B cell (primary cell): ENCODE measurements around the gene UFSP1. TPM values are rescaled to one million over a fixed set of nuclear protein-coding genes. Genes with fewer than 3 reads are reported as not detected.
"Not testable (repeated sequence)": the region's sequence is repeated elsewhere in the genome, so short reads cannot be mapped to it uniquely, and the experiment has no call there.

Experiments
- ATAC-seq: fragments of 200-7000 bp; cut with Tn5 transposase; one replicate; pipeline ENCODE4 v1.10.0; 2021; ENCODE audit warnings: low read depth, mild to moderate bottlenecking, moderate number of reproducible peaks, moderate library complexity
- CTCF ChIA-PET: fragments of 350-600 bp; sonication (Branson Sonifier 250); formaldehyde crosslinking; loops from one replicate; lab custom pipeline; 2021; ENCODE audit warnings: antibody characterized with exemption, inconsistent platforms; lab: Charles Lee
- POLR2A ChIA-PET: fragments of 350-600 bp; sonication (Branson Sonifier 250); formaldehyde crosslinking; loops from one replicate; lab custom pipeline; 2021; ENCODE audit warnings: antibody characterized with exemption; lab: Charles Lee
- DNase-seq: peaks from one replicate; pipeline ENCODE4 v3.0.0; 2013
- H2AFZ ChIP-seq: 2 replicates; pipeline ENCODE4 v1.6.1; 2012; ENCODE audit warnings: mild to moderate bottlenecking, low read depth, low read length; ENCODE audit not compliant: insufficient read depth, poor library complexity, severe bottlenecking
- H3K27ac ChIP-seq, 2 donors: 1 replicate in 1 of 2; 2 replicates in 1 of 2; pipeline ENCODE4 v1.5.1; 2012 to 2013; ENCODE audit warnings: low read length in 2 of 2, mild to moderate bottlenecking in 2 of 2, moderate library complexity in 1 of 2
- H3K27me3 ChIP-seq, 4 experiments: fragments of 200-600 bp in 1 of 4; sonication (generic) in 1 of 4; replicated peaks in 1 of 4; 1 replicate in 2 of 4; 2 replicates in 2 of 4; pipeline versions ENCODE4 v1.6.1 to v1.7.0; 2013 to 2016; ENCODE audit warnings: low read length in 3 of 4, mild to moderate bottlenecking in 2 of 4, mixed read lengths in 1 of 4, moderate library complexity in 1 of 4; ENCODE audit not compliant: insufficient read depth in 4 of 4, control insufficient read depth in 3 of 4; ENCODE audit errors: control extremely low read depth in 1 of 4
- H3K36me3 ChIP-seq, 2 experiments: replicated peaks in 1 of 2; 1 replicate in 1 of 2; 2 replicates in 1 of 2; pipeline versions ENCODE4 v1.6.1 to v1.7.1; 2013; ENCODE audit warnings: low read length in 1 of 2; ENCODE audit not compliant: insufficient read depth in 2 of 2, control insufficient read depth in 1 of 2; ENCODE audit errors: control extremely low read depth in 1 of 2, extremely low read depth in 1 of 2
- H3K4me1 ChIP-seq, 2 donors: fragments of 200-600 bp in 1 of 2; sonication (generic) in 1 of 2; 1 replicate in 1 of 2; 2 replicates in 1 of 2; pipeline versions ENCODE4 v1.5.1 to v1.6.1; 2013 to 2017; ENCODE audit warnings: low read length in 2 of 2; ENCODE audit not compliant: control insufficient read depth in 2 of 2, insufficient read depth in 2 of 2
- H3K4me2 ChIP-seq: replicated peaks from 2 replicates; pipeline ENCODE3; 2012; ENCODE audit warnings: mild to moderate bottlenecking, low read depth, low read length; ENCODE audit not compliant: poor library complexity, severe bottlenecking
- H3K4me3 ChIP-seq, 5 experiments: fragments of 200-600 bp in 1 of 5; sonication (generic) in 1 of 5; 1 replicate in 3 of 5; 2 replicates in 2 of 5; pipeline versions ENCODE4 v1.5.1 to v1.7.0; 2011 to 2016; ENCODE audit warnings: low read length in 4 of 5, mild to moderate bottlenecking in 4 of 5, low read depth in 2 of 5, control low read depth in 1 of 5, moderate library complexity in 1 of 5; ENCODE audit not compliant: insufficient read depth in 1 of 5; ENCODE audit errors: control extremely low read depth in 1 of 5, extremely low read depth in 1 of 5
- H3K79me2 ChIP-seq: fragments of 200-600 bp; sonication (generic); one replicate; pipeline ENCODE4 v1.6.0; 2016; ENCODE audit warnings: low read length; ENCODE audit not compliant: control insufficient read depth, insufficient read depth
- H3K9ac ChIP-seq: fragments of 200-600 bp; sonication (generic); 2 replicates; pipeline ENCODE4 v1.6.1; 2017; ENCODE audit warnings: mild to moderate bottlenecking, low read length, moderate library complexity
- H3K9me3 ChIP-seq, 3 donors: one replicate each; pipeline versions ENCODE4 v1.6.1 to v1.7.1; 2013; ENCODE audit warnings: low read length in 2 of 3; ENCODE audit not compliant: control insufficient read depth in 2 of 3, insufficient read depth in 1 of 3; ENCODE audit errors: control extremely low read depth in 1 of 3
- H4K20me1 ChIP-seq: 2 replicates; pipeline ENCODE4 v1.6.0; 2012; ENCODE audit warnings: mild to moderate bottlenecking, low read length; ENCODE audit not compliant: insufficient read depth, control insufficient read depth, poor library complexity, severe bottlenecking
- H3K27ac Mint-ChIP-seq: one replicate; pipeline ENCODE4 v1.8.0; 2021; ENCODE audit warnings: mixed read lengths
- H3K27me3 Mint-ChIP-seq: one replicate; pipeline ENCODE4 v1.8.0; 2021; ENCODE audit warnings: mixed read lengths
- H3K4me1 Mint-ChIP-seq: one replicate; pipeline ENCODE4 v1.8.0; 2021; ENCODE audit warnings: mixed read lengths
- H3K4me3 Mint-ChIP-seq: one replicate; pipeline ENCODE4 v1.8.0; 2021; ENCODE audit warnings: mixed read lengths
- H3K9me3 Mint-ChIP-seq: one replicate; pipeline ENCODE4 v1.8.0; 2022; ENCODE audit warnings: mixed read lengths; ENCODE audit not compliant: insufficient read depth
- CTCF ChIP-seq: fragments of 200-600 bp; IDR thresholded peaks from one replicate; pipeline ENCODE4 v1.8.0; 2022; ENCODE audit warnings: antibody characterized with exemption, mild to moderate bottlenecking
- EZH2 ChIP-seq: IDR thresholded peaks from 2 replicates; pipeline ENCODE4 v1.6.1; 2012; ENCODE audit warnings: borderline replicate concordance, low read depth, mild to moderate bottlenecking, moderate library complexity, low read length; ENCODE audit not compliant: insufficient read depth, poor library complexity, severe bottlenecking
- WGBS: methylation state at CpG from one replicate; pipeline ENCODE4 v1.1.5; 2013; ENCODE audit warnings: missing lambda C conversion rate; ENCODE audit not compliant: insufficient coverage; 5-methylcytosine and 5-hydroxymethylcytosine counted together
- intact Hi-C: fragments of 100-400 bp; cut with micrococcal nuclease; formaldehyde crosslinking; loops from one replicate; pipeline ENCODE4 v1.10.0; 2022
- polyA plus RNA-seq: library from polyadenylated mRNA; depleted of rRNA; stranded (reverse); fragments of >200 nt; gene quantifications from 2 replicates; pipeline ENCODE4 v1.2.3, GENCODE V29; 2012
- total RNA-seq, 2 donors: library from RNA; stranded (reverse); fragments of 120-200 nt in 1 of 2; gene quantifications; 1 replicate in 1 of 2; 2 replicates in 1 of 2; pipeline versions ENCODE4 v1.2.3 to v1.2.4, GENCODE V29; 2013 to 2022

The UFSP1 gene
- total and polyA plus RNA-seq, 2 donors (not counting 1 experiment from before 2014, with no cell fraction given) = 3.6 to 4.3 TPM

DNA sequence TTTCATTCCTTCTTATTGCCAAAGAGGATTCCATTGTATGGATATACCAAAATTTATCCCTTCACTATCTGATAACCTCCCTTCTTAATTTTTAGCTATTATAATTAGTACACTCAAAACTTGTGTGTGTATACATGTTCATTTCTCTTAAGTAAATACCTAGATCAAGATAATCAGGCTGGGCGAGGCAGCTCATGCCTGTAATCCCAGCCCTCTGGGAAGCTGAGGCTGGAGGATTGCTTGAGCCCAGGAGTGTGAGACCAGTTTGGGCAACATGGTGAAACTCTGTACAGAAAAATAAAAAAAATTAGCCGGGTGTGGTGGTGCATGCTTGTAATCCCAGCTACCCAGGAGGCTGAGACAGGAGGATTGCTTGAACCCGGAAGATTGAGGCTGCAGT is 22.0 kb upstream of the UFSP1 start:
- H3K9me3 Mint-ChIP-seq = no peaks in the 10 kb centered on the region
- POLR2A ChIA-PET = interaction anchor here (0.7 kb wide), 1 partner anchor 107 kb away, joined by 4 read pairs; no protein-coding TSS in a partner anchor
- Histone ChIP-seq H3K9me3 (peaks cover 0 to 9% (median 0%) of the 10 kb centered on the region in 3 donors), H3K79me2 (no peaks in the 10 kb centered on the region), H3K4me2 (no peak overlapping the region), H3K9ac (no peak overlapping the region), H3K4me1 (no peaks in the 10 kb centered on the region), H3K27me3 (peaks cover 0 to 6% (median 0%) of the 10 kb centered on the region in 4 experiments), H3K4me3 (no peak overlapping the region), H3K27ac (no peak overlapping the region), H4K20me1 (no peaks in the 10 kb centered on the region), H3K36me3 (no peaks in the 10 kb centered on the region), H2AFZ (no peak overlapping the region)
- H3K4me3 Mint-ChIP-seq = no peak overlapping the region
- 100% methylated on average over 2 of the region's 3 CpGs for WGBS
- no peak for DNase-seq
- no peak for ATAC-seq
- CTCF ChIA-PET = no interaction called here
- no peak overlapping the region for H3K27ac Mint-ChIP-seq
- no peak for TF ChIP-seq CTCF
- TF ChIP-seq EZH2 = no peak
- peaks cover 6% of the 10 kb centered on the region for H3K4me1 Mint-ChIP-seq
- intact Hi-C loops = no loop called here
- H3K27me3 Mint-ChIP-seq = peaks cover 9% of the 10 kb centered on the region

- H3K4me3 Mint-ChIP-seq, H3K9ac ChIP-seq, H3K27me3 Mint-ChIP-seq, H3K4me1 Mint-ChIP-seq, H3K79me2 ChIP-seq, H3K27me3 ChIP-seq, H3K4me1 ChIP-seq, H3K9me3 Mint-ChIP-seq, DNase-seq, H3K36me3 ChIP-seq, H3K27ac Mint-ChIP-seq, H3K4me2 ChIP-seq, intact Hi-C loops, H3K4me3 ChIP-seq, H4K20me1 ChIP-seq, H3K27ac ChIP-seq, ATAC-seq, POLR2A ChIA-PET, H2AFZ ChIP-seq: not testable (repeated sequence)
- H3K9me3 ChIP-seq = peaks cover 0 to 12% (median 0%) of the 10 kb centered on the region in 3 donors
- CTCF ChIA-PET = interaction anchor here (0.6 to 1.5 kb wide), 2 partner anchors 15 to 359 kb away, joined by 3 to 7 read pairs; partner anchors contain the start of gene ACHE
- WGBS = 81% methylated on average over 2 of the region's 7 CpGs
Measured at GRCh38 chr7:100910443-100910842, 20.9 kb upstream of the UFSP1 start.
